Upper lobe of right lung (tissue), 1 donor: ENCODE measurements around the gene SYCP2L. TPM values are rescaled to one million over a fixed set of nuclear protein-coding genes. Genes with fewer than 3 reads are reported as not detected.

ENCODE experiments used
- ATAC-seq: fragments of 200-7000 bp; cut with Tn5 transposase; one replicate; pipeline ENCODE4 v1.9.1; 2020; ENCODE audit warnings: mild to moderate bottlenecking, moderate library complexity
- DNase-seq: peaks from one replicate; pipeline ENCODE4 v3.0.0-alpha.2; 2020
- H3K27ac ChIP-seq: fragments of 200-600 bp; one replicate; pipeline ENCODE4 v1.8.0; 2022
- H3K27me3 ChIP-seq: fragments of 200-600 bp; one replicate; pipeline ENCODE4 v1.8.0; 2022; ENCODE audit warnings: mild to moderate bottlenecking
- H3K36me3 ChIP-seq: fragments of 200-600 bp; one replicate; pipeline ENCODE4 v1.8.0; 2022
- H3K4me1 ChIP-seq: fragments of 200-600 bp; one replicate; pipeline ENCODE4 v1.8.0; 2022
- H3K4me3 ChIP-seq: fragments of 200-600 bp; one replicate; pipeline ENCODE4 v1.8.0; 2022; ENCODE audit warnings: mild to moderate bottlenecking
- H3K9me3 ChIP-seq: fragments of 200-600 bp; one replicate; pipeline ENCODE4 v1.8.0; 2022
- intact Hi-C: fragments of 100-400 bp; cut with DNase I; formaldehyde crosslinking; loops from one replicate; pipeline ENCODE4 v1.11.0; 2022
- long read RNA-seq: library from polyadenylated mRNA; unstranded; transcript quantifications from one replicate; pipeline ENCODE4 v2.0.0, GENCODE V29; 2021
- total RNA-seq: library from RNA; stranded (reverse); fragmentation: NEBNext Ultra II Directional; extraction: Animal tissue kit (Norgen Biotek cat#: 25700); gene quantifications from one replicate; pipeline ENCODE4 v1.2.1, GENCODE V29; 2021
- TF ChIP-seq, protein P1 (sequence below): fragments of 200-600 bp; IDR thresholded peaks from one replicate; pipeline ENCODE4 v1.8.0; 2022; ENCODE audit warnings: antibody characterized with exemption
- donor health status: DM: no; HTN: yes; CAD: no; lungs with severe emphysema.

The SYCP2L gene
- 0.58 TPM for total RNA-seq
- long read RNA-seq, partial matches to known transcripts: 0 of 2 reads
- long read RNA-seq, other reads (novel, unspliced or antisense): 2 of 2 reads

DNA sequence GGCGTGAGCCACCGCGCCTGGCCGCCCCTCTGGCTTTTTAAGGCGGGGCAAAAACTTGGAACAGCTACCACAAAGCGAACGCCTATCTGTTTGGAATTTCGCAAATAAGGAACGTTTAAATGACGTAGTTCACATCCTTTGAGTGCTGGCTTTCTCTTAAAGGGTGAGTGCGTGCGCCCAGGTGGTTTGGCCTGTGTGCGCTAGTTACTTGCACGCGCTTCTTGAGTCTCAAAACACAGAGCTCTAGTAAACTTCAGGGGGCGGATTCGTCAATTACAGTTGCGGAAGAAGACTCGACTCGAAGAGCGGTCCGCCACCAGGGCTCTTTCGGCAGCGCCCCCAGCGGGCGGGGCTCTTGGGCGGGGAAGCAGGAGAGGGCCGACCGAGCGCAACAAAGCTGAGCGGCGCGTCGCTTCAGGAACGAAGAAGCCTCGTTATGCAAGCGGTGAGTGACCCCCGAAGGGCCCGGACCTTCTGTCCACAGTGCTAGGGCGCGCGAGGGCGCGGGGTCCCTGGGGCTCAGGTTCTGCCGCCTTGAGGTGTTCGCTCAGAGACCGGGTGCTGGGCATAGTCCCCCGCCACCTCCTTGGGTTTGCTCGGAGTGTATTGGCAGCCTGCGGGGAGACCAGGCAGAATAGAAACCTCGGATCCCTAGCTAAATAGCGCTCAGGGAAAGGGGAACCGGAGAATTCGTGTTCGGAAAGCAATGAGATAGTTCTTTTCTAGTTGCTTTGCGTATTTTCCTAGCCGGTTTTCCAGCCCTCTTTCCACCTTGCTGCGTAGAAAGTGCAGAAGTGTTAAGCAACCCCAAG lies at the start of gene SYCP2L:
Gene SYCP2L (plus strand): TSS at position 362 of the 812 bp plus-strand sequence. CDS start 75 bp downstream, at position 437.
- Histone ChIP-seq H3K4me3 (peak within 1 kb of the TSS; percentile 33), H3K27ac (no peak within 1 kb of the TSS), H3K9me3 (no peaks in the 10 kb centered on the region), H3K36me3 (no peaks in the 10 kb centered on the region), H3K4me1 (peaks cover 3% of the 10 kb centered on the region), H3K27me3 (peaks cover 57% of the 10 kb centered on the region)
- TF ChIP-seq, protein P1, sequence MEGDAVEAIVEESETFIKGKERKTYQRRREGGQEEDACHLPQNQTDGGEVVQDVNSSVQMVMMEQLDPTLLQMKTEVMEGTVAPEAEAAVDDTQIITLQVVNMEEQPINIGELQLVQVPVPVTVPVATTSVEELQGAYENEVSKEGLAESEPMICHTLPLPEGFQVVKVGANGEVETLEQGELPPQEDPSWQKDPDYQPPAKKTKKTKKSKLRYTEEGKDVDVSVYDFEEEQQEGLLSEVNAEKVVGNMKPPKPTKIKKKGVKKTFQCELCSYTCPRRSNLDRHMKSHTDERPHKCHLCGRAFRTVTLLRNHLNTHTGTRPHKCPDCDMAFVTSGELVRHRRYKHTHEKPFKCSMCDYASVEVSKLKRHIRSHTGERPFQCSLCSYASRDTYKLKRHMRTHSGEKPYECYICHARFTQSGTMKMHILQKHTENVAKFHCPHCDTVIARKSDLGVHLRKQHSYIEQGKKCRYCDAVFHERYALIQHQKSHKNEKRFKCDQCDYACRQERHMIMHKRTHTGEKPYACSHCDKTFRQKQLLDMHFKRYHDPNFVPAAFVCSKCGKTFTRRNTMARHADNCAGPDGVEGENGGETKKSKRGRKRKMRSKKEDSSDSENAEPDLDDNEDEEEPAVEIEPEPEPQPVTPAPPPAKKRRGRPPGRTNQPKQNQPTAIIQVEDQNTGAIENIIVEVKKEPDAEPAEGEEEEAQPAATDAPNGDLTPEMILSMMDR: peak; percentile 28
- DNase-seq: no peak
- ATAC-seq: peak; percentile 63
- intact Hi-C loops: no loop called here

DNA sequence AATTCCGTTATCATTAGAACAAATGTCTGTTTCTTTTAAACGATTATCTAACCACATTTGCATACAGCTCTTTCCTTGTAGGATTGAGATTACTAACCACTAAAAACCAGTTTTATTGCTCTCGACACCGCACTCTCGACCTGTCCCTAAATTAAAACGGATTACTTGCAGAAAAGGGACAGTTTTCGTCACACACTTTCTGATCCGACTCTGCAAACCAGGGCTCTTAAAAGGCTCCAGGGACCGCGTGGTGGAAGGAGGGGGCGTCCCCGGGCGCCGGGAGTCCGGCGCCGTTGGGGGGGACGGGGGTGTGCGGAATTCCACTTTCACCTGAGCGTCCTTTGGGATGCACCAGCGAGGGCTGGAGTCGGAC lies 49.2 kb upstream of the SYCP2L start:
- TF ChIP-seq, protein P1: no peak
- no peaks in the 10 kb centered on the region for H3K36me3 ChIP-seq
- intact Hi-C loops: no loop called here
- DNase-seq (no peak), ATAC-seq (no peak)
- peaks cover 22% of the 10 kb centered on the region for H3K27me3 ChIP-seq
- H3K4me3 ChIP-seq: peak overlapping the region; percentile 56
- peak overlapping the region; percentile 73 for H3K27ac ChIP-seq
- H3K9me3 ChIP-seq: no peaks in the 10 kb centered on the region
- H3K4me1 ChIP-seq: peaks cover 5% of the 10 kb centered on the region

DNA sequence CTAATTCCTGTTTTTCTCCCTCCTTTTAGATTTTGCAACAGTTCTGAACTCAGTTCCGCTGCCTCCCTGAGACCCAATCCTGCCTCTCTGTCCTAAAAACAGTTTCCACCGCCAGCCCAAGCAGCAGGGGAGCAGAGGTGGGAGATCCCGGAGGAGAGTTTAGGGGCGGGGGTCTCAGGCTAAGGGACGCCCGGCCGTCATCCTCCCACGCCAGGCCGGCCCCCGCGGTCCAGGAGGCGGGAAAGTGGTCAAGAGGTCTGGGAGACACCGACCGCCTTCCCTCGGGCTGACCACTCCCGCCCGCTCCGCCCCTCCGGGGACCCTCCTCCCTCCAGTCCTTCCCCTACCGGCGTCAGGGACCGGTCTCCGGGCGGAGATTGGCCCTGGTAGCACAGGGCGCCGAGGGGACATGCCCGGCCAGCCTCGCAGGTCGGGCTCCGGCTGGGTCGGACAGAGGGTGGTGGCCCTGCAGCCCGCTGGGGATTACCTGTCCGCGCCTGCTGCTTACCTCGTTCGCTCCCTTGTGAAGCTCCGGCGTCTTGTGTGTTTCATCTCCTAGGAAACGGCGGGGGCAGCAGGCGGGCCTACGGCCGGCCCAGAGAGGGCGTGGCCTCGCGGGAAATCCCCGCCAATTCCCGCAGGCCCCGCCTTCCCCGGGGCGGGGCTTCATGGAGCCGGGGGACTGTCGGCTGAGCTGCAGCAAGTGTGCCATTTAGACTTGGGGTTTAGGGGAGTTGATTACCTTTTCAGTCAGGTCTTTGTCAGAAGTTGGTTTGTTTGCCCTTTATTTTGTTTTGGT lies 48.7 kb upstream of the SYCP2L start, which contains the start of gene MAK:
Gene MAK (minus strand): TSS at position 545 of the 799 bp plus-strand sequence. CDS start 7,891 bp downstream, outside the sequence.
- Histone ChIP-seq H3K27me3 (peaks cover 22% of the 10 kb centered on the region), H3K4me3 (peak within 1 kb of the TSS; percentile 56), H3K4me1 (peaks cover 5% of the 10 kb centered on the region), H3K27ac (peak within 1 kb of the TSS; percentile 73), H3K9me3 (no peaks in the 10 kb centered on the region), H3K36me3 (no peaks in the 10 kb centered on the region)
- TF ChIP-seq, protein P1: no peak
- DNase-seq: peak; percentile 94
- intact Hi-C loops: no loop called here
- ATAC-seq: peak; percentile 98

DNA sequence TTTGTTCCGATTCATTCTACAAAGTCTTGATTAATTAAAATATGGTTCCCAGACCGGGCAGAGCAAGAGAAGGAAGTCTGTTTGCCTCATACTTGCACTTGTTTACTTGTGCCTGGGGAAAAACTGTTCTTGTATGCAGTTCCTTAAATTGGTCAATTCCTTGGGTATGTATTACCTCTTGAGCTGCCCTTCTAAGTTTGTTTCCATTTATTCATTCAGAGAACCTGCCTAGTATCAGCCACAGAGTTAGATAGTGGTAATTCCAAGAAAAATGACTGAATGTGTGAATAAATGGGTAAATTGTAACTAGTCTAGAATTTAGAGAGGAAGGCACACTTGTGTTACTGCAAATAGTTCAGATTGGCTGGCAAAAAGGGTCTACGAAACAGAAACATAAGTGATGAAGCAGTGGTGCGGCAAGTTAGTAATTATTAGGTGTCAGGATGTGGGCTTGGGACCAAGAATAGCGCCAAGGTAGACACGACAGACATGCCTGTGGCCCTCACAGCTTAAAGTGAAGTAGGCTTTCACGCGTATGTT lies 48.0 kb upstream of the SYCP2L start:
- ATAC-seq (peak; percentile 51), DNase-seq (no peak)
- H3K9me3 ChIP-seq: no peaks in the 10 kb centered on the region
- peak overlapping the region; percentile 56 for H3K4me3 ChIP-seq
- H3K4me1 ChIP-seq: peaks cover 5% of the 10 kb centered on the region
- H3K36me3 ChIP-seq: no peaks in the 10 kb centered on the region
- H3K27me3 ChIP-seq: peaks cover 22% of the 10 kb centered on the region
- intact Hi-C loops: no loop called here
- peak overlapping the region; percentile 73 for H3K27ac ChIP-seq
- TF ChIP-seq, protein P1: no peak

DNA sequence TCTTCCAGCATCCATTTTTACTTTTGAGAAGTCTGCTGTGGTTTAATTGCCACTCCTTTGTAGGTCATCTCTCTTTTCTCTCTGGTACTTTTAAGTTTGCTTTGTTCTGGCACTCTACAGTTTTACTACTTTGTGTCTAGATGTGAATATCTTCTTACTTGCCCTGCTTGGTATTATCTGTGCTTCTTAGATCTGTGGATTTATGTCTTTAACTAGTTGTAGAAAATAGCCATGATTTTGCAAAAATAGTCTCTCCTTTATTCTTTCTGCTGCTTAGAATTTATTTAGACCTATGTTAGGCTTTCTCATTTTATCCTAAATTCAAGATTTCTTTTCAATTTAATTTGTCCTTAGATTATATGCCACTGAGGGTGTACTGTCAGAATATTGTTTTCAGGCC lies 43.3 kb upstream of the SYCP2L start:
- H3K9me3 ChIP-seq: no peaks in the 10 kb centered on the region
- H3K4me3 ChIP-seq: no peak overlapping the region
- peaks cover 5% of the 10 kb centered on the region for H3K4me1 ChIP-seq
- H3K36me3 ChIP-seq: no peaks in the 10 kb centered on the region
- no peak overlapping the region for H3K27ac ChIP-seq
- TF ChIP-seq, protein P1: no peak
- DNase-seq (no peak), ATAC-seq (no peak)
- intact Hi-C loops: no loop called here
- H3K27me3 ChIP-seq: no peaks in the 10 kb centered on the region
